Stimulated activated CD4-positive, alpha-beta T cell treated with anti-CD3 and anti-CD28 coated beads, Interleukin-15, amount 100 ng/mL, for 1 hour (primary cell): Measurements from ENCODE around the gene RAET1E.
"Not testable (repeated sequence)": the region's sequence is repeated elsewhere in the genome, so short reads cannot be mapped to it uniquely, and the experiment has no call there.

Experiments
- DNase-seq, 2 donors: peaks; one replicate each; pipeline ENCODE4 v3.0.0-alpha.2; 2020; ENCODE audit warnings: low read depth in 1 of 2, low spot score in 1 of 2

Gene RAET1E

GRCh38 chr6:149862922-149863697 lies 34.8 kb downstream of the RAET1E start:
- peak in 1 of 2 donors; percentile 12 for DNase-seq

GRCh38 chr6:149862424-149862738 lies 35.5 kb downstream of the RAET1E start:
- DNase-seq = not testable (repeated sequence)

- no peak for DNase-seq
These were observed 36.1 kb downstream of the RAET1E start for GRCh38 chr6:149861603-149862423.

- DNase-seq = no peak
These were observed 36.9 kb downstream of the RAET1E start for GRCh38 chr6:149860834-149861602.

DNA sequence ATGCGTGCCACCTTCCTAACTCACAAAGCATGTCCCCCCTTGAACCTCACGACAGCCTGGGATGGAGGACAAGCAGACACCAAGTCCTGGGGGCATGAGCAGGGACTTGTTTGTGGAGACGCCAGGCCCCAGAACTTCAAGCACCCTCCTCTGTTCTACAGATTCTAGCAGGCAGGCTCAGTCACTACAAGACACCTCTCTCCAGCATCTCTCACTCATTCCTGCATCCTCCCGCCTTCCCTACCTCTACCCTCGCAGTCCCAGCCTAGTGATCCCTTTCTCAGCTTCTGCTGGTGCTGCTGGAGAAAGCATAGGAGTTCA lies 37.4 kb downstream of the RAET1E start:
- no peak for DNase-seq

GRCh38 chr6:149859938-149860337 lies 38.0 kb downstream of the RAET1E start:
- no peak for DNase-seq

DNA sequence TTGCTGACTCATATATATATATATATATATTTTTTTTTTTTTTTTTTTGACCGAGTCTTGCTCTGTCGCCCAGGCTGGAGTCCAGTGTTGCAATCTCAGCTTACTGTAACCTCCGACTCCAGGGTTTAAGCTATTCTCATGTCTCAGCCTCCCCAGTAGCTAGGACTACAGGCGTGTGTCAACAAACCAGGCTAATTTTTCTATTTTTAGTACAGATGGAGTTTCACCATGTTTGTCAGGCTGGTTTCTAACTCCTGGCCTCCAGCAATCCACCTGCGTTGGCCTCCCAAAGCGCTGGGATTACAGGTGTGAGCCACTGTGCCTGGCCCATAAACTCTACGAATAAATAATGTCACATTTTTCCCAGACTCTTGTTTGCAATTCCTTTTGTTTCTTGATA lies 38.5 kb downstream of the RAET1E start:
- no peak for DNase-seq

- DNase-seq = no peak
These were observed 40.4 kb downstream of the RAET1E start for GRCh38 chr6:149857541-149857940.

DNA sequence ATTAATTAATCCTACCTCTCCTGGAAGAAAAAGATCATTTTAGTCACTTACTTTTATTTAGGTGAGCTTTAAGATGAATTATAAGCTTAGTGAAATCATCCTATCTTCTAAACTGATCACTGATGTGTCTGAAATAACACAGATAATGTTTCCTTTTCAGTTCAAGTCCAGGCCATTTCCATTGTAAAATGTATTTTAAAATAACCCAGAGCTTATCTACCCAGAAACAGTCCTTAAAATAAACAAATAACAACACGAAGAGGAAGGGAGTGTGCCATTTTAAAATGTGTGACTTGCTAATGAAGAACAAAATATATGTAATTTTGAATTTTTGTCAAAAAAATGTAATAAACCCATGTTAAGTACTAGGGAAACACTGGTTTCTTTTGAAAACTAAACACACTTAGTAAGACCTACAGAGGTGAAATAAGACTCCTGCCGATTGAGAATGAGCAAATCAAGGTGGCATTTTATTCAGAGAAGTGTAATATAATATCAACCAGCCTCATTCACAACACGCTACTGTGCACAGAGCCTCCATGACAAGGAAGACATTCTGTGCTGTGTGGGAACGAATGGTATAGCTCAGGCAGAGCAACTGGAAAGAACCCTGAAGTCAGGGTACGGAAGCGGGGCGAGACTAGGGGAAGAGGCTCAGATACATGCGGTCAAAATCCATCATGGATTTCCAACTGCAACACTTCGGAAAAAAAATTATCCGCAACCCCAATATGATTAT lies 41.5 kb downstream of the RAET1E start:
- DNase-seq = no peak

DNA sequence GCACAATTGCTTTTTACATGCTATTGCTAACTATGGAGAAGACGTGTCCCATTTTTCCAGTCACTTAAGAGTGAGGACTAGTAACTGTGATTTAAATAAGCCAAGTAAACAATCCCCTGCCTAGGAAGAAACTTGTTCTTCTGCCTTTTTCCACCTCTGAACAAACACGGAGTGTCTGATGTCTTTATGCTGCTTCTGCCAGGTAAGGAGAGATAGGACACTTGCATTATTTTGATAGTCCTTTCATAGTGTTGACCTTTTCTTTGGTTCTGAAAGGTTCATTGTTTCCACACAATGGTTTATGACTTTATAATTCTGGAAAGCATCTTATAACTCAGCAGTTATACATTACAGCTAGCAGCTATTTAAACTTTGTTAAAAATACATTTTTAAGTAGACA lies 42.2 kb downstream of the RAET1E start:
- DNase-seq = no peak

- DNase-seq = no peak
These were observed 42.8 kb downstream of the RAET1E start for GRCh38 chr6:149855040-149855654.

DNA sequence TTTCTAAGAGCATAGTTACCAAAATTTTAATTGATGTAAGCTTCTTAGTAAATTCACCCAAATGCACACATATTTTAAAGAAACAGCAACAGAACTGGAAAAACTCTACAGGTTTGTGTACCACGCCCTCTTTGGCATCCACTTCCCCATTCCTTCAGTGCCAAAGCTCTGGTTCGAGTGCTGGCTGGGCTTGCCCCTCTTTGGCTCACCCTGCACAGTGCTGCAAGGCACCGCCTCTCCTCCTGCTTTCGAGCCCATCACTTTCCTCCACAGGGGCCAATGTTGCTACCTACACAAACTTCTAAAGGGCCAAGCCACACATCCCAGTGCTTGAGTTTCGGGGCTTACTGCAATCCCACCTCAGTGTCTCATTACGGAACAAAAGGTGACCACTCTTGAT lies 43.4 kb downstream of the RAET1E start:
- no peak for DNase-seq

GRCh38 chr6:149854017-149854416 lies 43.9 kb downstream of the RAET1E start:
- not testable (repeated sequence) for DNase-seq

GRCh38 chr6:149852881-149853280 lies 45.0 kb downstream of the RAET1E start:
- no peak for DNase-seq

DNA sequence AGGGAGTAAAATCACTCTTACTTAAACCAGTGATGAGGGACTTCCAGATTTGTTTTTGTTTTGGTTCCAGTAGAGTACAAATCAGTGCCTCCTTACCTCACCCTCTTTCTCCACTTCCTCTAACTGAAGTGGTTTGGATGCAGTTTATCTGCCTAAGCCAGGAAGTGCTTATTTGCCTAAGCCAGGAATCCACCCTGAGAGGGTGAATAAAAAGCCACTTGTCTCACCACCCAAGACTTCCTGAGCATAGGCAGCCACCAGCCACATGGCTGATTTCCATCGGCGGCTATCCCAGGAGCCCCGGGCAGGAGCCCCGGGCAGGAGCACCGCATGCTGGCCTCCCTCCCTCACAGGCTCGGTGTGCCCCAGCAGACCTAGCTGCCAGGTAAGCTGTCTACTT lies 45.7 kb downstream of the RAET1E start:
- no peak for DNase-seq

- DNase-seq = no peak
These were observed 46.3 kb downstream of the RAET1E start for GRCh38 chr6:149851461-149852110.

- DNase-seq = not testable (repeated sequence)
These were observed 49.6 kb downstream of the RAET1E start for GRCh38 chr6:149848343-149848742.
